HEK293T (cell line): ENCODE results near the gene PLEKHF1.

Experiments used
- CTCF ChIA-PET: fragments of 350-600 bp; formaldehyde crosslinking; extraction: SDS; loops from one replicate; lab custom pipeline; 2021; ENCODE audit warnings: antibody characterized with exemption, inconsistent platforms; lab: Yijun Ruan, JAX
- POLR2A ChIA-PET: fragments of 350-600 bp; formaldehyde crosslinking; extraction: SDS; loops from one replicate; lab custom pipeline; 2020; ENCODE audit warnings: antibody characterized with exemption, inconsistent platforms; lab: Yijun Ruan, JAX
- DNase-seq: peaks from one replicate; pipeline ENCODE4 v3.0.0; 2012; ENCODE audit warnings: mixed read lengths; ENCODE audit errors: extremely low spot score
- ARNT ChIP-seq: fragments of 450-650 bp; IDR thresholded peaks from 2 replicates; pipeline ENCODE4 v1.6.1; 2017; ENCODE audit warnings: mild to moderate bottlenecking
- BHLHE40 ChIP-seq: fragments of 450-650 bp; IDR thresholded peaks from 2 replicates; pipeline ENCODE4 v1.6.1; 2016; ENCODE audit warnings: mild to moderate bottlenecking, moderate library complexity, borderline replicate concordance
- CTBP1 ChIP-seq: fragments of 450-650 bp; IDR thresholded peaks from 2 replicates; pipeline ENCODE4 v1.6.1; 2016; ENCODE audit warnings: borderline replicate concordance
- ELF4 ChIP-seq: fragments of 450-650 bp; IDR thresholded peaks from 2 replicates; pipeline ENCODE4 v1.6.1; 2017; ENCODE audit warnings: antibody characterized with exemption
- FOXA1 ChIP-seq: fragments of 450-650 bp; IDR thresholded peaks from 2 replicates; pipeline ENCODE4 v1.6.1; 2016; ENCODE audit warnings: mild to moderate bottlenecking
- FOXK2 ChIP-seq: fragments of 450-650 bp; IDR thresholded peaks from 2 replicates; pipeline ENCODE4 v1.6.1; 2016; ENCODE audit warnings: mild to moderate bottlenecking
- FOXM1 ChIP-seq: fragments of 450-650 bp; IDR thresholded peaks from 2 replicates; pipeline ENCODE4 v1.6.1; 2017; ENCODE audit warnings: mild to moderate bottlenecking, borderline replicate concordance
- HDGF ChIP-seq: fragments of 450-650 bp; IDR thresholded peaks from 2 replicates; pipeline ENCODE4 v1.6.1; 2017; ENCODE audit warnings: antibody characterized with exemption, borderline replicate concordance
- L3MBTL2 ChIP-seq: fragments of 450-650 bp; conservative IDR thresholded peaks from 2 replicates; pipeline ENCODE4 v1.6.1; 2016; ENCODE audit warnings: mild to moderate bottlenecking
- LEF1 ChIP-seq: fragments of 450-650 bp; IDR thresholded peaks from 2 replicates; pipeline ENCODE4 v1.6.1; 2017; ENCODE audit warnings: mild to moderate bottlenecking, borderline replicate concordance
- NFRKB ChIP-seq: fragments of 450-650 bp; IDR thresholded peaks from 2 replicates; pipeline ENCODE4 v1.6.1; 2016; ENCODE audit warnings: mild to moderate bottlenecking, moderate library complexity
- SP1 ChIP-seq: fragments of 450-650 bp; IDR thresholded peaks from 2 replicates; pipeline ENCODE4 v1.6.1; 2017
- SUZ12 ChIP-seq: fragments of 450-650 bp; IDR thresholded peaks from 2 replicates; pipeline ENCODE4 v1.6.1; 2016; ENCODE audit warnings: mild to moderate bottlenecking
- TARDBP ChIP-seq: fragments of 450-650 bp; IDR thresholded peaks from 2 replicates; pipeline ENCODE4 v1.6.1; 2016
- ZNF384 ChIP-seq: fragments of 450-650 bp; IDR thresholded peaks from 2 replicates; pipeline ENCODE4 v1.6.1; 2016
- TF ChIP-seq, protein P1 (sequence below): fragments of 450-650 bp; IDR thresholded peaks from 2 replicates; pipeline ENCODE4 v1.6.1; 2016

The PLEKHF1 gene

GRCh38 chr19:29672319-29672932, 7.2 kb downstream of the PLEKHF1 start:
- POLR2A ChIA-PET = interaction anchor here (0.8 to 2.2 kb wide), 2 partner anchors 43 to 66 kb away, joined by 4 to 10 read pairs; partner anchors contain the start of genes C19orf12 and POP4
- CTCF ChIA-PET = interaction anchor here (2.1 kb wide), 1 partner anchor 44 kb away, joined by 5 read pairs; no protein-coding TSS in a partner anchor
- DNase-seq = no peak
- TF ChIP-seq ZNF384 = no peak
- TF ChIP-seq BHLHE40 = no peak
- no peak for TF ChIP-seq L3MBTL2
- TF ChIP-seq LEF1 = no peak
- TF ChIP-seq TARDBP = no peak
- TF ChIP-seq SP1 = no peak
- TF ChIP-seq, protein P1, sequence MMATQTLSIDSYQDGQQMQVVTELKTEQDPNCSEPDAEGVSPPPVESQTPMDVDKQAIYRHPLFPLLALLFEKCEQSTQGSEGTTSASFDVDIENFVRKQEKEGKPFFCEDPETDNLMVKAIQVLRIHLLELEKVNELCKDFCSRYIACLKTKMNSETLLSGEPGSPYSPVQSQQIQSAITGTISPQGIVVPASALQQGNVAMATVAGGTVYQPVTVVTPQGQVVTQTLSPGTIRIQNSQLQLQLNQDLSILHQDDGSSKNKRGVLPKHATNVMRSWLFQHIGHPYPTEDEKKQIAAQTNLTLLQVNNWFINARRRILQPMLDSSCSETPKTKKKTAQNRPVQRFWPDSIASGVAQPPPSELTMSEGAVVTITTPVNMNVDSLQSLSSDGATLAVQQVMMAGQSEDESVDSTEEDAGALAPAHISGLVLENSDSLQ = no peak
- no peak for TF ChIP-seq FOXK2
- TF ChIP-seq FOXA1 = no peak
- TF ChIP-seq ARNT = no peak
- TF ChIP-seq ELF4 = no peak
- TF ChIP-seq FOXM1 = no peak
- no peak for TF ChIP-seq NFRKB

DNA sequence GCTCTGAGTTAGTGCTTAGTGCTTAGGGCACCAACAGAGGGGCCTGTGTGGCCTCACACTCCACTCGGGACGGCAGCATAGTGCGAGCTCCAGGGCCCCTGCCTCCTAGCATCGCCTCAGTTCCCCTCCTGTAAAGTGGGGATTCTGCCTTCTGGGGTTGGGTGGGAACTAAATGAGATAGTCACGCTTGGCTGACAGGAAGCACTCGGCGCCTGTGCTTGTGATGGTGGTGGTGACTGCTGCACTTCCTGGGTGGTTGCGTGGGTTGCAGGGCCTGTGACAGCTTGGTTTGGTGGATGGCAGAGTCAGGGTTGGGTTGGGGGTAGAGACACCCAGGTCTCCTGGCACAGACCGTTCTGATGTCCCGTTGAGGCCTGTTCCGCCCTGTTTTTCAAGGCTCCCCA, 7.7 kb downstream of the PLEKHF1 start:
- TF ChIP-seq SP1 (no peak), CTBP1 (no peak), BHLHE40 (no peak), ELF4 (no peak), FOXM1 (no peak), HDGF (no peak), LEF1 (no peak), FOXA1 (no peak), TARDBP (no peak), ARNT (no peak), FOXK2 (no peak), NFRKB (no peak), SUZ12 (no peak), L3MBTL2 (no peak)
- TF ChIP-seq, protein P1 = no peak
- ChIA-PET CTCF (no interaction called here), POLR2A (interaction anchor here (0.8 to 2.2 kb wide), 2 partner anchors 42 to 67 kb away, joined by 4 to 10 read pairs; partner anchors contain the start of genes C19orf12 and POP4)
- no peak for DNase-seq

GRCh38 chr19:29673451-29674371, 8.4 kb downstream of the PLEKHF1 start:
- ChIA-PET POLR2A (interaction anchor here (2.2 kb wide), 1 partner anchor 68 kb away, joined by 10 read pairs; the partner anchor contains the start of gene POP4), CTCF (no interaction called here)
- TF ChIP-seq SP1 = no peak
- TF ChIP-seq LEF1 = no peak
- TF ChIP-seq SUZ12 = no peak
- no peak for TF ChIP-seq ELF4
- TF ChIP-seq FOXA1 = no peak
- TF ChIP-seq ARNT = no peak
- DNase-seq = no peak

GRCh38 chr19:29674374-29675119, 9.3 kb downstream of the PLEKHF1 start:
- ChIA-PET POLR2A (no interaction called here), CTCF (interaction anchor here (0.6 kb wide), 1 partner anchor 69 kb away, joined by 3 read pairs; the partner anchor contains the start of gene POP4)
- no peak for DNase-seq
- TF ChIP-seq HDGF (no peak), SP1 (no peak), LEF1 (no peak), ARNT (no peak), L3MBTL2 (no peak), BHLHE40 (no peak), ZNF384 (no peak), ELF4 (no peak), FOXA1 (no peak), NFRKB (no peak)

DNA sequence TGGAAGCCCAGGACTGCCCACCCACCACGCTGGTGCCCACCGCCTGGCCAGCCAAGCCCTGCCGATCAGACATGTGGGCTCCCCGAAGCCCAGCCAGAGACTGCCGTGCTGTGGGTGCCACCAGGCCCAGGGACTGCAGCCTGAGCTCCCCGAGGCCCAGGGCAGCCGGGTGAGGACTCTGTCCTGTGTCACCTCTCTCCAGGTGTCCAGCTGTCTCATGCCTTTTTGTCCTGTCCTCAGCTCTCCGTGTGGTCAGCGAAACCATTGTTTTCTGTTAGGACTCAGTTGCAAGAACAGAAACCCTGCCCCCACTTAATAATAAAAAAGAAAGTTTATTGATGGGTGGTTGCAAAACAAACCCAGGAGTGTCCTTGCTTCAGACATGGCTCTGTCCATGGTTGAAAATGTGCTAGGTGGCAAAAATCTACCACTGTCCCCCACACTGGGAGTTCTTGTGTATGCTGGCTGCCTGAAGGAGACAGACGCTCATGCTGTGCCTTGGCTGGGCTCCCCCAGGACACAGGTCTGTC, 9.9 kb downstream of the PLEKHF1 start:
- DNase-seq = no peak
- TF ChIP-seq CTBP1 (no peak), TARDBP (no peak), FOXK2 (no peak), ELF4 (no peak), FOXA1 (no peak), BHLHE40 (no peak), LEF1 (no peak), ARNT (no peak), SUZ12 (no peak)
- TF ChIP-seq, protein P1 = no peak
- CTCF ChIA-PET = no interaction called here
- POLR2A ChIA-PET = no interaction called here
